ACC112 (cell line): ENCODE measurements around the gene TM7SF2.

Source experiments
- H2AFZ ChIP-seq: fragments of 200-600 bp; sonication (generic); one replicate; pipeline ENCODE4 v1.6.0; 2017; ENCODE audit warnings: antibody characterized with exemption, low read length; ENCODE audit not compliant: unreplicated experiment
- H3K27ac ChIP-seq: fragments of 200-600 bp; sonication (generic); 2 replicates; pipeline ENCODE4 v1.5.1; 2014; ENCODE audit warnings: low read depth, mild to moderate bottlenecking, antibody characterized with exemption, low read length, moderate library complexity
- H3K27me3 ChIP-seq: fragments of 200-600 bp; sonication (generic); 2 replicates; pipeline ENCODE4 v1.6.1; 2014; ENCODE audit warnings: mild to moderate bottlenecking, antibody characterized with exemption, low read length, moderate library complexity, mixed read lengths; ENCODE audit not compliant: insufficient read depth
- H3K36me3 ChIP-seq: fragments of 200-600 bp; sonication (generic); 2 replicates; pipeline ENCODE4 v1.6.1; 2016; ENCODE audit warnings: mild to moderate bottlenecking, antibody characterized with exemption, low read length, moderate library complexity, mixed read lengths; ENCODE audit not compliant: insufficient read depth
- H3K4me1 ChIP-seq: fragments of 200-600 bp; sonication (generic); one replicate; pipeline ENCODE4 v1.6.1; 2016; ENCODE audit warnings: low read length, mixed read lengths; ENCODE audit not compliant: insufficient read depth, unreplicated experiment, control insufficient read depth
- H3K4me3 ChIP-seq: fragments of 200-600 bp; sonication (generic); 2 replicates; pipeline ENCODE4 v1.5.1; 2014; ENCODE audit warnings: mild to moderate bottlenecking, low read depth, low read length
- H3K79me2 ChIP-seq: fragments of 200-600 bp; sonication (generic); one replicate; pipeline ENCODE4 v1.6.0; 2016; ENCODE audit warnings: low read length; ENCODE audit not compliant: control insufficient read depth, unreplicated experiment, insufficient read depth

The TM7SF2 gene

GRCh38 chr11:65131417-65131776, 19.7 kb downstream of the TM7SF2 start:
- Histone ChIP-seq H3K27ac (no peak overlapping the region), H3K27me3 (no peaks in the 10 kb centered on the region), H3K79me2 (peaks cover 29% of the 10 kb centered on the region), H3K4me3 (no peak overlapping the region), H2AFZ (no peak overlapping the region), H3K4me1 (peaks cover 6% of the 10 kb centered on the region), H3K36me3 (peaks cover 3% of the 10 kb centered on the region; the same call in 1 of the 2 replicates)

- Histone ChIP-seq H2AFZ (no peak overlapping the region), H3K4me3 (no peak overlapping the region), H3K27me3 (no peaks in the 10 kb centered on the region), H3K4me1 (peaks cover 6% of the 10 kb centered on the region), H3K36me3 (peaks cover 3% of the 10 kb centered on the region; the same call in 1 of the 2 replicates), H3K79me2 (peaks cover 29% of the 10 kb centered on the region), H3K27ac (no peak overlapping the region)
Measured at GRCh38 chr11:65131895-65132237, 20.2 kb downstream of the TM7SF2 start.

- Histone ChIP-seq H3K79me2 (peaks cover 29% of the 10 kb centered on the region), H2AFZ (no peak overlapping the region), H3K4me3 (peak overlapping the region; percentile 85; the same call in 1 of the 2 replicates), H3K36me3 (peaks cover 3% of the 10 kb centered on the region; the same call in 1 of the 2 replicates), H3K27ac (no peak overlapping the region), H3K4me1 (peaks cover 6% of the 10 kb centered on the region), H3K27me3 (no peaks in the 10 kb centered on the region)
Measured at GRCh38 chr11:65132238-65132987, 20.7 kb downstream of the TM7SF2 start.

- peaks cover 3% of the 10 kb centered on the region; the same call in 1 of the 2 replicates for H3K36me3 ChIP-seq
- no peak overlapping the region for H3K27ac ChIP-seq
- H2AFZ ChIP-seq, result no peak overlapping the region
- peaks cover 29% of the 10 kb centered on the region for H3K79me2 ChIP-seq
- no peaks in the 10 kb centered on the region for H3K27me3 ChIP-seq
- H3K4me3 ChIP-seq, result peak overlapping the region; percentile 85
- peaks cover 6% of the 10 kb centered on the region for H3K4me1 ChIP-seq
Measured at GRCh38 chr11:65132988-65133700, 21.5 kb downstream of the TM7SF2 start.

GRCh38 chr11:65133724-65134123, 22.1 kb downstream of the TM7SF2 start:
- H3K27ac ChIP-seq, result peak overlapping the region; percentile 93; the same call in 1 of the 2 replicates
- peak overlapping the region; percentile 85 for H3K4me3 ChIP-seq
- peaks cover 3% of the 10 kb centered on the region; the same call in 1 of the 2 replicates for H3K36me3 ChIP-seq
- H3K4me1 ChIP-seq, result peaks cover 6% of the 10 kb centered on the region
- H2AFZ ChIP-seq, result no peak overlapping the region
- H3K27me3 ChIP-seq, result no peaks in the 10 kb centered on the region
- H3K79me2 ChIP-seq, result peaks cover 29% of the 10 kb centered on the region

GRCh38 chr11:65134240-65134951, 22.7 kb downstream of the TM7SF2 start, which contains the start of gene SYVN1:
SYVN1 (minus strand) TSS chr11:65134519; CDS start chr11:65133601, 918 bp downstream.
- peak within 1 kb of the TSS; percentile 46 for H2AFZ ChIP-seq
- peak within 1 kb of the TSS; percentile 93 for H3K27ac ChIP-seq
- H3K79me2 ChIP-seq, result peaks cover 29% of the 10 kb centered on the region
- peaks cover 3% of the 10 kb centered on the region; the same call in 1 of the 2 replicates for H3K36me3 ChIP-seq
- peaks cover 6% of the 10 kb centered on the region for H3K4me1 ChIP-seq
- H3K4me3 ChIP-seq, result peak within 1 kb of the TSS; percentile 85
- no peaks in the 10 kb centered on the region for H3K27me3 ChIP-seq

GRCh38 chr11:65134952-65135632, 23.4 kb downstream of the TM7SF2 start:
- H3K79me2 ChIP-seq, result peaks cover 29% of the 10 kb centered on the region
- no peaks in the 10 kb centered on the region for H3K27me3 ChIP-seq
- H3K36me3 ChIP-seq, result peaks cover 3% of the 10 kb centered on the region; the same call in 1 of the 2 replicates
- peak overlapping the region; percentile 46 for H2AFZ ChIP-seq
- peak overlapping the region; percentile 93 for H3K27ac ChIP-seq
- H3K4me3 ChIP-seq, result peak overlapping the region; percentile 85
- H3K4me1 ChIP-seq, result peaks cover 6% of the 10 kb centered on the region

- Histone ChIP-seq H3K36me3 (peaks cover 3% of the 10 kb centered on the region; the same call in 1 of the 2 replicates), H3K27me3 (0 out of 2 replicates have a peak, but pooled peaks cover 1% of the 10 kb centered on the region), H3K27ac (no peak overlapping the region), H3K4me1 (peaks cover 6% of the 10 kb centered on the region), H3K79me2 (peaks cover 29% of the 10 kb centered on the region), H2AFZ (no peak overlapping the region), H3K4me3 (peak overlapping the region; percentile 85)
Measured at GRCh38 chr11:65135633-65136145, 24.0 kb downstream of the TM7SF2 start.

GRCh38 chr11:65136515-65137096, 24.9 kb downstream of the TM7SF2 start:
- peaks cover 6% of the 10 kb centered on the region for H3K4me1 ChIP-seq
- H2AFZ ChIP-seq, result no peak overlapping the region
- no peak overlapping the region for H3K4me3 ChIP-seq
- no peaks in the 10 kb centered on the region; the same call in 1 of the 2 replicates for H3K36me3 ChIP-seq
- peaks cover 9% of the 10 kb centered on the region; the same call in 1 of the 2 replicates for H3K27me3 ChIP-seq
- H3K27ac ChIP-seq, result no peak overlapping the region
- H3K79me2 ChIP-seq, result peaks cover 27% of the 10 kb centered on the region
